Endothelial cell of umbilical vein (primary cell): Measurements from ENCODE around the gene SULT1C2. TPM values are rescaled to one million over a fixed set of nuclear protein-coding genes. Genes with fewer than 3 reads are reported as not detected.

Experiments used
- BruUV-seq: library from RNA; stranded (reverse); fragments of 400-500 nt; replicated peaks from 2 replicates; lab custom pipeline; 2021; lab: Mats Ljungman, UMichigan
- CTCF ChIA-PET: fragments of 300-600, 350-600 bp; sonication (Branson Sonifier 250); formaldehyde crosslinking; loops from one replicate; lab custom pipeline; 2021; ENCODE audit warnings: antibody characterized with exemption, inconsistent platforms; lab: Charles Lee
- POLR2A ChIA-PET: fragments of 300-600, 350-600 bp; sonication (Branson Sonifier 250); formaldehyde crosslinking; loops from one replicate; lab custom pipeline; 2021; ENCODE audit warnings: antibody characterized with exemption, inconsistent platforms; lab: Charles Lee
- DNase-seq: peaks from one replicate; pipeline ENCODE4 v3.0.0-alpha.2; 2011; ENCODE audit warnings: low read depth, low spot score
- FAIRE-seq: peaks from 2 replicates; lab custom pipeline; 2011; peaks lifted over from hg19 to GRCh38; lab: Jason Lieb, UNC
- H2AFZ ChIP-seq: 2 replicates; pipeline ENCODE4 v1.6.0; 2012; ENCODE audit warnings: low read depth, low read length, control low read depth, inconsistent platforms
- H3K27ac ChIP-seq: 2 replicates; pipeline ENCODE4 v1.5.1; 2011; ENCODE audit warnings: low read depth, mild to moderate bottlenecking, control low read depth, low read length, moderate library complexity; ENCODE audit not compliant: insufficient read depth
- H3K27me3 ChIP-seq, 2 experiments: 2 replicates each; pipeline versions ENCODE4 v1.6.0 to v1.6.1; 2011; ENCODE audit warnings: low read length in 2 of 2, mixed read lengths in 1 of 2; ENCODE audit not compliant: control insufficient read depth in 2 of 2, insufficient read depth in 2 of 2
- H3K36me3 ChIP-seq, 2 experiments: 2 replicates in 1 of 2; 3 replicates in 1 of 2; pipeline ENCODE4 v1.5.1; 2011; ENCODE audit warnings: low read length in 2 of 2, mild to moderate bottlenecking in 1 of 2, moderate library complexity in 1 of 2; ENCODE audit not compliant: control insufficient read depth in 2 of 2, insufficient read depth in 2 of 2; ENCODE audit errors: extremely low read depth in 1 of 2
- H3K4me1 ChIP-seq: 3 replicates; pipeline ENCODE4 v1.5.1; 2011; ENCODE audit warnings: mild to moderate bottlenecking, low read length; ENCODE audit not compliant: control insufficient read depth, insufficient read depth; ENCODE audit errors: extremely low read depth
- H3K4me2 ChIP-seq: 2 replicates; pipeline ENCODE4 v1.6.1; 2011; ENCODE audit warnings: low read length, control low read depth, mixed read lengths; ENCODE audit not compliant: insufficient read depth
- H3K4me3 ChIP-seq, 3 experiments: fragments of 200-600 bp in 1 of 3; sonication (generic), shearing (Covaris generic) in 1 of 3; replicated peaks in 1 of 3; 2 replicates each; pipeline ENCODE4 v1.5.1; 2011 to 2016; ENCODE audit warnings: control low read depth in 3 of 3, low read length in 3 of 3, mild to moderate bottlenecking in 2 of 3, inconsistent platforms in 1 of 3, low read depth in 1 of 3, moderate library complexity in 1 of 3; ENCODE audit not compliant: insufficient read depth in 1 of 3
- H3K79me2 ChIP-seq: 2 replicates; pipeline ENCODE4 v1.6.0; 2012; ENCODE audit warnings: low read length, inconsistent platforms; ENCODE audit not compliant: control insufficient read depth, insufficient read depth
- H3K9ac ChIP-seq: replicated peaks from 2 replicates; pipeline ENCODE3; 2011; ENCODE audit warnings: low read length, control low read depth; ENCODE audit not compliant: insufficient read depth; ENCODE audit errors: extremely low read depth
- H3K9me1 ChIP-seq: replicated peaks from 3 replicates; pipeline ENCODE4 v1.6.0; 2011; ENCODE audit warnings: mild to moderate bottlenecking, low read length; ENCODE audit not compliant: control insufficient read depth, insufficient read depth; ENCODE audit errors: extremely low read depth
- H3K9me3 ChIP-seq: replicated peaks from 2 replicates; pipeline ENCODE4 v1.5.1; 2012; ENCODE audit warnings: low read length, inconsistent platforms; ENCODE audit not compliant: control insufficient read depth, insufficient read depth
- H4K20me1 ChIP-seq: replicated peaks from 2 replicates; pipeline ENCODE3; 2011; ENCODE audit warnings: mild to moderate bottlenecking, low read length; ENCODE audit not compliant: control insufficient read depth, insufficient read depth; ENCODE audit errors: extremely low read depth
- EZH2 ChIP-seq: IDR thresholded peaks from 2 replicates; pipeline ENCODE4 v1.6.1; 2012; ENCODE audit warnings: borderline replicate concordance, low read depth, mild to moderate bottlenecking, moderate library complexity, low read length, inconsistent platforms; ENCODE audit not compliant: severe bottlenecking
- FOS ChIP-seq: IDR thresholded peaks from 2 replicates; pipeline ENCODE4 v1.6.1; 2011; ENCODE audit warnings: mild to moderate bottlenecking, low read length, moderate library complexity, borderline replicate concordance; ENCODE audit not compliant: insufficient read depth
- GATA2 ChIP-seq: IDR thresholded peaks from 2 replicates; pipeline ENCODE4 v1.7.0; 2011; ENCODE audit warnings: low read depth, mild to moderate bottlenecking, moderate library complexity, mixed read lengths, low read length; ENCODE audit not compliant: insufficient read length, insufficient read depth
- JUN ChIP-seq: IDR thresholded peaks from 2 replicates; pipeline ENCODE4 v1.6.1; 2011; ENCODE audit warnings: borderline replicate concordance, low read depth; ENCODE audit not compliant: insufficient read length, insufficient read depth
- MYC ChIP-seq: IDR thresholded peaks from one replicate; pipeline ENCODE4 v1.6.1; 2011; ENCODE audit warnings: mild to moderate bottlenecking, low read depth, low read length
- POLR2A ChIP-seq: IDR thresholded peaks from 2 replicates; pipeline ENCODE4 v1.6.1; 2012; ENCODE audit warnings: low read depth, mild to moderate bottlenecking, control low read depth, low read length
- POLR2AphosphoS5 ChIP-seq: IDR thresholded peaks from 2 replicates; pipeline ENCODE4 v1.6.1; 2012; ENCODE audit warnings: low read depth, mild to moderate bottlenecking, control low read depth, low read length, moderate library complexity; ENCODE audit not compliant: insufficient read depth
- dilution Hi-C: fragments of 300-500 bp; cut with MboI; formaldehyde crosslinking; loops from one replicate; pipeline ENCODE4 v1.15.0; 2019; ENCODE audit warnings: low sequenced_read_pairs; ENCODE audit not compliant: extremely low pct_ligation_motif_present
- intact Hi-C: fragments of 100-400 bp; cut with micrococcal nuclease; formaldehyde crosslinking; loops from one replicate; pipeline ENCODE4 v1.10.0; 2022
- polyA plus RNA-seq, 4 experiments: library from polyadenylated mRNA; depleted of rRNA in 3 of 4; stranded (reverse) in 3 of 4; unstranded in 1 of 4; fragments of >200 nt; gene quantifications; 2 replicates each; pipeline versions ENCODE4 v1.2.1 to v1.2.3, GENCODE V29; 2011 to 2012; ENCODE audit warnings: missing spikeins in 1 of 4
- total RNA-seq: library from RNA; stranded (reverse); gene quantifications from 2 replicates; pipeline ENCODE4 v1.2.3, GENCODE V29; 2021
- TF ChIP-seq, protein P1 (sequence below), 2 donors: IDR thresholded peaks; 1 replicate in 1 of 2; 2 replicates in 1 of 2; pipeline ENCODE4 v1.5.1; 2011; ENCODE audit warnings: low read length in 2 of 2, mild to moderate bottlenecking in 2 of 2, moderate library complexity in 2 of 2, control low read depth in 1 of 2, inconsistent platforms in 1 of 2, low read depth in 1 of 2; ENCODE audit not compliant: insufficient read depth in 1 of 2; ENCODE audit errors: extremely low read depth in 1 of 2
- TF ChIP-seq, protein P2 (sequence below): IDR thresholded peaks from 2 replicates; pipeline ENCODE4 v1.6.1; 2011; ENCODE audit not compliant: insufficient read depth, insufficient read length

SULT1C2 gene
- total and polyA plus RNA-seq, 2 donors (not counting 3 experiments of a cell fraction or from before 2014, with no cell fraction given), result not detected

DNA sequence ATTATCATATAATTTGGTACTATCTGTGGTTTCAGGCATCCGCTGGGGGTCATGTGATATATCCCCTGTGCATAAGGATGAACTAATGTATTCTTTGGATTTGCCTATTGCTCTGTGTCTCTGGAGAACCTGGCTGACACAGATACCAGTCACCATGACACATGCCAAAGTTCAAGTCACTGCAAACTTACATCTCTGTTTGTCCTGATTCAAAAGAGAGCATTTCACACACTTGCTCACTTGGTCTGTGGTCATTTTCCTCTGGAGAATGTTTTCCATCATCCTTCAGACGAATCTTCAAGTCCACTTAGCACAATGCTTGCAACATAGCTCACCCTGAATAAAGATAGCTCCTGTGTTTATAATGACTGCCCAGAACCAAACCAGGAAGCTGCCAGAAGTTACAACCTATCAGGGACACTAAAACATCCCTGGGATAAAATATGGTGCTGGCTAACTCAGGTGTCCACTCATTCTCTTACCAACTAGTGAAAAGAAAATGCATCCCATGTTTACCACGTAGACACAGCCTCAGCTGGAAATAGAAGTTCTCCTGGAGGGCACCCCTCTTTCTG, 30.9 kb upstream of the SULT1C2 start:
- no peak for DNase-seq
- CTCF ChIA-PET, result no interaction called here

More for the DNA sequence above, 30.9 kb upstream of the SULT1C2 start:
- intact Hi-C loops (no loop called here), dilution Hi-C loops (no loop called here)
- TF ChIP-seq EZH2 (no peak), GATA2 (no peak), JUN (no peak), POLR2AphosphoS5 (no peak), POLR2A (no peak), MYC (no peak), FOS (no peak)
- TF ChIP-seq, protein P1, sequence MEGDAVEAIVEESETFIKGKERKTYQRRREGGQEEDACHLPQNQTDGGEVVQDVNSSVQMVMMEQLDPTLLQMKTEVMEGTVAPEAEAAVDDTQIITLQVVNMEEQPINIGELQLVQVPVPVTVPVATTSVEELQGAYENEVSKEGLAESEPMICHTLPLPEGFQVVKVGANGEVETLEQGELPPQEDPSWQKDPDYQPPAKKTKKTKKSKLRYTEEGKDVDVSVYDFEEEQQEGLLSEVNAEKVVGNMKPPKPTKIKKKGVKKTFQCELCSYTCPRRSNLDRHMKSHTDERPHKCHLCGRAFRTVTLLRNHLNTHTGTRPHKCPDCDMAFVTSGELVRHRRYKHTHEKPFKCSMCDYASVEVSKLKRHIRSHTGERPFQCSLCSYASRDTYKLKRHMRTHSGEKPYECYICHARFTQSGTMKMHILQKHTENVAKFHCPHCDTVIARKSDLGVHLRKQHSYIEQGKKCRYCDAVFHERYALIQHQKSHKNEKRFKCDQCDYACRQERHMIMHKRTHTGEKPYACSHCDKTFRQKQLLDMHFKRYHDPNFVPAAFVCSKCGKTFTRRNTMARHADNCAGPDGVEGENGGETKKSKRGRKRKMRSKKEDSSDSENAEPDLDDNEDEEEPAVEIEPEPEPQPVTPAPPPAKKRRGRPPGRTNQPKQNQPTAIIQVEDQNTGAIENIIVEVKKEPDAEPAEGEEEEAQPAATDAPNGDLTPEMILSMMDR (IDR thresholded peaks at IDR 0.05; ENCODE audit: extremely low read depth in 1 of 2, insufficient read depth in 1 of 2, low read depth in 1 of 2, low read length in 2 of 2), result no peak
- TF ChIP-seq, protein P2, sequence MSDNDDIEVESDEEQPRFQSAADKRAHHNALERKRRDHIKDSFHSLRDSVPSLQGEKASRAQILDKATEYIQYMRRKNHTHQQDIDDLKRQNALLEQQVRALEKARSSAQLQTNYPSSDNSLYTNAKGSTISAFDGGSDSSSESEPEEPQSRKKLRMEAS, result no peak
- BruUV-seq, result no TSS peak
- Histone ChIP-seq H3K9ac (no peak overlapping the region), H3K4me1 (no peaks in the 10 kb centered on the region), H3K36me3 (no peaks in the 10 kb centered on the region), H3K27ac (no peak overlapping the region), H3K27me3 (peaks cover 0 to 4% of the 10 kb centered on the region in 2 experiments), H2AFZ (no peak overlapping the region), H3K79me2 (no peaks in the 10 kb centered on the region), H3K9me1 (no peaks in the 10 kb centered on the region), H3K4me3 (no peak overlapping the region), H3K9me3 (no peaks in the 10 kb centered on the region), H4K20me1 (no peaks in the 10 kb centered on the region), H3K4me2 (no peak overlapping the region)
- POLR2A ChIA-PET, result no interaction called here
- no peak for FAIRE-seq
